Measurements from ENCODE around the gene MYH15. TPM values are rescaled to one million over a fixed set of nuclear protein-coding genes. Genes with fewer than 3 reads are reported as not detected.

Gene MYH15
- polyA plus RNA-seq, 1 donor from 2014 or later: 0.71 TPM

GRCh38 chr3:108416111-108416869 is 94.1 kb downstream of the MYH15 start:
- Histone ChIP-seq H3K9ac (ENCODE audit: low read length) (no peak overlapping the region), H4K20me1 (ENCODE audit: insufficient read depth) (no peaks in the 10 kb centered on the region), H3K9me3 (ENCODE audit: low read length) (no peaks in the 10 kb centered on the region), H3K27me3 (ENCODE audit: insufficient read depth, low read depth, low read length) (no peaks in the 10 kb centered on the region), H3K9me2 (ENCODE audit: insufficient read depth, low read length) (no peaks in the 10 kb centered on the region), H3K36me3 (ENCODE audit: insufficient read depth, low read length) (no peaks in the 10 kb centered on the region), H3K4me3 (ENCODE audit: low read length) (no peak overlapping the region), H3K27ac (ENCODE audit: low read length) (no peak overlapping the region), H3K79me2 (replicated peaks; ENCODE audit: insufficient read depth, low read length) (no peaks in the 10 kb centered on the region), H3K4me2 (ENCODE audit: low read length) (no peak overlapping the region), H2AFZ (ENCODE audit: low read depth, low read length) (no peak overlapping the region), H3F3A (ENCODE audit: insufficient read depth, low read length, poor library complexity, severe bottlenecking) (no peaks in the 10 kb centered on the region)
- no peak for TF ChIP-seq MXI1 (conservative IDR thresholded peaks at IDR 0.05; ENCODE audit: poor library complexity, severe bottlenecking)
- TF ChIP-seq TAF1 (IDR thresholded peaks at IDR 0.05; ENCODE audit: low read depth): no peak
- TF ChIP-seq EZH2 (IDR thresholded peaks at IDR 0.05; ENCODE audit: borderline replicate concordance, insufficient read depth, low read length, poor library complexity, severe bottlenecking): no peak
- no peak for TF ChIP-seq POLR2AphosphoS5 (IDR thresholded peaks at IDR 0.05)
- no peak for TF ChIP-seq CTCF (IDR thresholded peaks at IDR 0.05; ENCODE audit: poor library complexity, severe bottlenecking)
- no peak for TF ChIP-seq SMC3 (conservative IDR thresholded peaks at IDR 0.05; ENCODE audit: poor library complexity)
- TF ChIP-seq, protein P1, sequence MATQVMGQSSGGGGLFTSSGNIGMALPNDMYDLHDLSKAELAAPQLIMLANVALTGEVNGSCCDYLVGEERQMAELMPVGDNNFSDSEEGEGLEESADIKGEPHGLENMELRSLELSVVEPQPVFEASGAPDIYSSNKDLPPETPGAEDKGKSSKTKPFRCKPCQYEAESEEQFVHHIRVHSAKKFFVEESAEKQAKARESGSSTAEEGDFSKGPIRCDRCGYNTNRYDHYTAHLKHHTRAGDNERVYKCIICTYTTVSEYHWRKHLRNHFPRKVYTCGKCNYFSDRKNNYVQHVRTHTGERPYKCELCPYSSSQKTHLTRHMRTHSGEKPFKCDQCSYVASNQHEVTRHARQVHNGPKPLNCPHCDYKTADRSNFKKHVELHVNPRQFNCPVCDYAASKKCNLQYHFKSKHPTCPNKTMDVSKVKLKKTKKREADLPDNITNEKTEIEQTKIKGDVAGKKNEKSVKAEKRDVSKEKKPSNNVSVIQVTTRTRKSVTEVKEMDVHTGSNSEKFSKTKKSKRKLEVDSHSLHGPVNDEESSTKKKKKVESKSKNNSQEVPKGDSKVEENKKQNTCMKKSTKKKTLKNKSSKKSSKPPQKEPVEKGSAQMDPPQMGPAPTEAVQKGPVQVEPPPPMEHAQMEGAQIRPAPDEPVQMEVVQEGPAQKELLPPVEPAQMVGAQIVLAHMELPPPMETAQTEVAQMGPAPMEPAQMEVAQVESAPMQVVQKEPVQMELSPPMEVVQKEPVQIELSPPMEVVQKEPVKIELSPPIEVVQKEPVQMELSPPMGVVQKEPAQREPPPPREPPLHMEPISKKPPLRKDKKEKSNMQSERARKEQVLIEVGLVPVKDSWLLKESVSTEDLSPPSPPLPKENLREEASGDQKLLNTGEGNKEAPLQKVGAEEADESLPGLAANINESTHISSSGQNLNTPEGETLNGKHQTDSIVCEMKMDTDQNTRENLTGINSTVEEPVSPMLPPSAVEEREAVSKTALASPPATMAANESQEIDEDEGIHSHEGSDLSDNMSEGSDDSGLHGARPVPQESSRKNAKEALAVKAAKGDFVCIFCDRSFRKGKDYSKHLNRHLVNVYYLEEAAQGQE (IDR thresholded peaks at IDR 0.05; ENCODE audit: borderline replicate concordance): no peak
- TF ChIP-seq EP300 (conservative IDR thresholded peaks at IDR 0.05; ENCODE audit: poor library complexity, severe bottlenecking): no peak
- TF ChIP-seq RAD21 (conservative IDR thresholded peaks at IDR 0.05): no peak

- H3K9ac ChIP-seq (ENCODE audit: low read length): no peak overlapping the region
- no peak overlapping the region for H2AFZ ChIP-seq (ENCODE audit: low read depth, low read length)
- H3K79me2 ChIP-seq (replicated peaks; ENCODE audit: insufficient read depth, low read length): no peaks in the 10 kb centered on the region
- no peaks in the 10 kb centered on the region for H3K9me3 ChIP-seq (ENCODE audit: low read length)
- H3K4me3 ChIP-seq (ENCODE audit: low read length): no peak overlapping the region
- no peaks in the 10 kb centered on the region for H3K9me2 ChIP-seq (ENCODE audit: insufficient read depth, low read length)
- no peak overlapping the region for H3K27ac ChIP-seq (ENCODE audit: low read length)
- no peaks in the 10 kb centered on the region for H3F3A ChIP-seq (ENCODE audit: insufficient read depth, low read length, poor library complexity, severe bottlenecking)
- no peaks in the 10 kb centered on the region for H3K27me3 ChIP-seq (ENCODE audit: insufficient read depth, low read depth, low read length)
- H3K36me3 ChIP-seq (ENCODE audit: insufficient read depth, low read length): no peaks in the 10 kb centered on the region
- no peak overlapping the region for H3K4me2 ChIP-seq (ENCODE audit: low read length)
- no peak for TF ChIP-seq EZH2 (IDR thresholded peaks at IDR 0.05; ENCODE audit: borderline replicate concordance, insufficient read depth, low read length, poor library complexity, severe bottlenecking)
- no peak for TF ChIP-seq CTCF (IDR thresholded peaks at IDR 0.05; ENCODE audit: poor library complexity, severe bottlenecking)
- TF ChIP-seq TAF1 (IDR thresholded peaks at IDR 0.05; ENCODE audit: low read depth): no peak
- TF ChIP-seq SMC3 (conservative IDR thresholded peaks at IDR 0.05; ENCODE audit: poor library complexity): no peak
- TF ChIP-seq RAD21 (conservative IDR thresholded peaks at IDR 0.05): no peak
- TF ChIP-seq, protein P1 (IDR thresholded peaks at IDR 0.05; ENCODE audit: borderline replicate concordance): no peak
- no peak for TF ChIP-seq MXI1 (conservative IDR thresholded peaks at IDR 0.05; ENCODE audit: poor library complexity, severe bottlenecking)
- TF ChIP-seq EP300 (conservative IDR thresholded peaks at IDR 0.05; ENCODE audit: poor library complexity, severe bottlenecking): no peak
- no peak for TF ChIP-seq POLR2AphosphoS5 (IDR thresholded peaks at IDR 0.05)
- H4K20me1 ChIP-seq (ENCODE audit: insufficient read depth): no peaks in the 10 kb centered on the region
Observed at GRCh38 chr3:108415661-108416060, 94.7 kb downstream of the MYH15 start.
